HepG2 (cell line): Measurements from ENCODE around the gene TBC1D20. TPM values are rescaled to one million over a fixed set of nuclear protein-coding genes. Genes with fewer than 3 reads are reported as not detected.

Source experiments
- AGO2 ChIP-seq: fragments of 200-400 bp; formaldehyde crosslinking; optimal IDR thresholded peaks from 2 replicates; pipeline ENCODE3; 2017; ENCODE audit warnings: mild to moderate bottlenecking, low read depth, low read length, moderate library complexity
- DBP ChIP-seq: sonication (generic); formaldehyde crosslinking; IDR thresholded peaks from 2 replicates; pipeline ENCODE4 v1.4.0; 2020; ENCODE audit warnings: missing genetic modification reagents; ENCODE audit errors: not compliant biosample characterization
- DNMT3B ChIP-seq: conservative IDR thresholded peaks from 2 replicates; pipeline ENCODE4 v1.6.1; 2016; ENCODE audit warnings: missing biosample characterization, control low read depth
- DR1 ChIP-seq: sonication (generic); formaldehyde crosslinking; IDR thresholded peaks from 2 replicates; pipeline ENCODE4 v1.8.0; 2021; ENCODE audit warnings: mild to moderate bottlenecking, missing genetic modification reagents, inconsistent platforms
- FOSL1 ChIP-seq: sonication (generic); formaldehyde crosslinking; IDR thresholded peaks from 2 replicates; pipeline ENCODE4 v1.9.0; 2021; ENCODE audit warnings: missing genetic modification reagents, borderline replicate concordance
- GABPA ChIP-seq, 2 experiments: IDR thresholded peaks; 2 replicates each; pipeline ENCODE4 v1.6.1; 2011 to 2016; ENCODE audit warnings: low read depth in 2 of 2, low read length in 1 of 2, missing biosample characterization in 1 of 2, missing genetic modification characterization in 1 of 2
- GPN1 ChIP-seq: sonication (generic); formaldehyde crosslinking; IDR thresholded peaks from 2 replicates; pipeline ENCODE4 v1.5.1; 2020; ENCODE audit warnings: missing genetic modification reagents, borderline replicate concordance
- HNRNPL ChIP-seq: fragments of 200-400 bp; formaldehyde crosslinking; IDR thresholded peaks from 2 replicates; pipeline ENCODE4 v1.6.1; 2017; ENCODE audit warnings: mild to moderate bottlenecking, low read depth, low read length
- KDM4B ChIP-seq: sonication (generic); formaldehyde crosslinking; IDR thresholded peaks from 2 replicates; pipeline ENCODE4 v1.4.0; 2020; ENCODE audit warnings: missing genetic modification reagents
- MEIS2 ChIP-seq: sonication (generic); formaldehyde crosslinking; IDR thresholded peaks from 2 replicates; pipeline ENCODE4 v1.9.0; 2021; ENCODE audit warnings: mild to moderate bottlenecking, missing genetic modification reagents
- PATZ1 ChIP-seq: sonication (generic); formaldehyde crosslinking; IDR thresholded peaks from 2 replicates; pipeline ENCODE4 v1.4.0; 2020; ENCODE audit warnings: missing genetic modification reagents
- REL ChIP-seq: sonication (generic); formaldehyde crosslinking; conservative IDR thresholded peaks from 2 replicates; pipeline ENCODE4 v1.8.0; 2022; ENCODE audit warnings: mild to moderate bottlenecking, missing genetic modification reagents, moderate library complexity
- RFX5 ChIP-seq: IDR thresholded peaks from 2 replicates; pipeline ENCODE4 v1.6.1; 2011; ENCODE audit warnings: low read depth, low read length, improper control_type of control experiment
- SMYD3 ChIP-seq: sonication (generic); formaldehyde crosslinking; IDR thresholded peaks from 2 replicates; pipeline ENCODE4 v1.8.1; 2023; ENCODE audit warnings: mild to moderate bottlenecking, missing genetic modification reagents
- TBP ChIP-seq: sonication (generic); formaldehyde crosslinking; IDR thresholded peaks from 2 replicates; pipeline ENCODE4 v1.5.0; 2020; ENCODE audit warnings: missing genetic modification reagents
- TEAD3 ChIP-seq: optimal IDR thresholded peaks from 2 replicates; pipeline ENCODE3; 2016; ENCODE audit warnings: borderline replicate concordance
- TFDP1 ChIP-seq: IDR thresholded peaks from 2 replicates; pipeline ENCODE4 v1.6.1; 2016; ENCODE audit warnings: missing compliant biosample characterization, missing genetic modification reagents, borderline replicate concordance
- TOPORS ChIP-seq: sonication (generic); formaldehyde crosslinking; IDR thresholded peaks from 2 replicates; pipeline ENCODE4 v1.8.0; 2023; ENCODE audit warnings: mild to moderate bottlenecking, missing genetic modification reagents
- TSC22D2 ChIP-seq: sonication (generic); formaldehyde crosslinking; IDR thresholded peaks from 2 replicates; pipeline ENCODE4 v1.5.1; 2020; ENCODE audit warnings: missing genetic modification reagents, mild to moderate bottlenecking, borderline replicate concordance
- ZBTB38 ChIP-seq: sonication (generic); formaldehyde crosslinking; IDR thresholded peaks from 2 replicates; pipeline ENCODE4 v1.5.1; 2020; ENCODE audit warnings: mild to moderate bottlenecking, missing genetic modification reagents
- ZFP62 ChIP-seq: sonication (generic); formaldehyde crosslinking; IDR thresholded peaks from 2 replicates; pipeline ENCODE4 v1.4.0; 2020; ENCODE audit warnings: missing genetic modification reagents
- ZFP90 ChIP-seq: sonication (generic); formaldehyde crosslinking; IDR thresholded peaks from 2 replicates; pipeline ENCODE4 v1.8.0; 2022; ENCODE audit warnings: missing genetic modification reagents, mild to moderate bottlenecking, inconsistent platforms, borderline replicate concordance
- ZFY ChIP-seq: sonication (generic); formaldehyde crosslinking; IDR thresholded peaks from 2 replicates; pipeline ENCODE4 v1.4.0; 2020; ENCODE audit warnings: missing genetic modification reagents
- ZNF34 ChIP-seq: sonication (generic); formaldehyde crosslinking; IDR thresholded peaks from 2 replicates; pipeline ENCODE4 v1.4.0; 2020; ENCODE audit warnings: mild to moderate bottlenecking, missing genetic modification reagents, borderline replicate concordance
- ZNF432 ChIP-seq: sonication (generic); formaldehyde crosslinking; IDR thresholded peaks from 2 replicates; pipeline ENCODE4 v1.5.0; 2020; ENCODE audit warnings: missing genetic modification reagents, mild to moderate bottlenecking, borderline replicate concordance
- ZNF557 ChIP-seq: sonication (generic); formaldehyde crosslinking; IDR thresholded peaks from 2 replicates; pipeline ENCODE4 v1.4.0; 2020; ENCODE audit warnings: missing genetic modification reagents
- ZNF747 ChIP-seq: sonication (generic); formaldehyde crosslinking; IDR thresholded peaks from 2 replicates; pipeline ENCODE4 v1.8.1; 2023; ENCODE audit warnings: missing genetic modification reagents, mild to moderate bottlenecking, borderline replicate concordance
- polyA plus RNA-seq, 8 experiments: library from polyadenylated mRNA; depleted of rRNA in 3 of 8; stranded (reverse) in 7 of 8; unstranded in 1 of 8; fragments of >200 nt; fragmentation: Illumina TruSeq in 4 of 8; extraction: Trizol in 4 of 8; gene quantifications; 2 replicates each; pipeline versions ENCODE4 v1.2.1 to v1.2.3, GENCODE V29; 2011 to 2016; ENCODE audit warnings: low read depth in 4 of 8, missing spikeins in 1 of 8, mixed read lengths in 1 of 8; ENCODE audit not compliant: insufficient read depth in 1 of 8
- total RNA-seq, 5 experiments: library from RNA; depleted of rRNA; stranded (reverse); fragments of >200 nt; fragmentation: Illumina TruSeq; extraction: Trizol; gene quantifications; 2 replicates each; pipeline ENCODE4 v1.2.3, GENCODE V29; 2016; ENCODE audit warnings: low read depth in 1 of 5

TBC1D20 gene
- total and polyA plus RNA-seq, 2 of the 13 experiments (the other 11 are each of a cell fraction or from before 2014, with no cell fraction given), result 36.6 to 47.1 TPM

- TF ChIP-seq PATZ1 (CRISPR knock-in tag) (no peak; the same call in 1 of the 2 replicates), HNRNPL (no peak), ZFY (CRISPR knock-in tag) (no peak), REL (no peak), ZNF432 (CRISPR knock-in tag) (no peak), ZNF34 (CRISPR knock-in tag) (no peak), TEAD3 (CRISPR knock-in tag) (no peak), KDM4B (CRISPR knock-in tag) (no peak), ZFP62 (CRISPR knock-in tag) (no peak), TOPORS (CRISPR knock-in tag) (no peak), DBP (CRISPR knock-in tag) (no peak), TSC22D2 (no peak; the same call in 1 of the 2 replicates), SMYD3 (no peak), FOSL1 (CRISPR knock-in tag) (no peak), GPN1 (no peak), ZBTB38 (CRISPR knock-in tag) (0 out of 2 replicates have a peak, but pooled peaks have one; percentile 31), MEIS2 (CRISPR knock-in tag) (no peak), AGO2 (no peak), ZNF557 (CRISPR knock-in tag) (no peak), ZNF747 (CRISPR knock-in tag) (no peak), DR1 (CRISPR knock-in tag) (peak; percentile 57; the same call in 1 of the 2 replicates), ZFP90 (CRISPR knock-in tag) (0 out of 2 replicates have a peak, but pooled peaks have one; percentile 45), TBP (CRISPR knock-in tag) (no peak), DNMT3B (CRISPR knock-in tag) (no peak), GABPA (IDR thresholded peaks at IDR 0.05; ENCODE audit: low read depth, low read length) (no peak), GABPA (CRISPR knock-in tag; IDR thresholded peaks at IDR 0.05; ENCODE audit: low read depth) (no peak), TFDP1 (no peak), RFX5 (no peak)
Observed at GRCh38 chr20:461254-462198, 807 bp downstream of the TBC1D20 start (continued).
